ENCODE measurements around the gene PAOX.

- TF ChIP-seq KAT8 (CRISPR knock-in tag; IDR thresholded peaks at IDR 0.05) (no peak), NFYB (CRISPR knock-in tag; IDR thresholded peaks at IDR 0.05) (no peak), DRAP1 (CRISPR knock-in tag; IDR thresholded peaks at IDR 0.05) (no peak), HDAC2 (CRISPR knock-in tag; IDR thresholded peaks at IDR 0.05) (no peak), MIER2 (CRISPR knock-in tag; IDR thresholded peaks at IDR 0.05) (no peak), HNRNPLL (IDR thresholded peaks at IDR 0.05; ENCODE audit: low read depth, low read length, poor library complexity, severe bottlenecking) (no peak)
Observed at GRCh38 chr10:133399123-133399601, 20.1 kb downstream of the PAOX start.

All from HepG2 (cell line).